GM18909 (cell line): ENCODE data around the gene PROKR1.
A peak's percentile ranks its signal among the peaks of the same experiment; 100 is the strongest.
"Not testable (repeated sequence)": the region's sequence is repeated elsewhere in the genome, so short reads cannot be mapped to it uniquely, and the experiment has no call there.

ENCODE experiments used
- ATAC-seq: cut with Tn5 transposase; IDR thresholded peaks from one replicate; pipeline ENCODE4 v1.9.1; 2021; ENCODE audit warnings: mild to moderate bottlenecking; ENCODE audit not compliant: unreplicated experiment, poor library complexity

The PROKR1 gene

GRCh38 chr2:68653034-68653433 is 9.7 kb downstream of the PROKR1 start:
- ATAC-seq, result no peak

GRCh38 chr2:68653538-68653982 is 10.2 kb downstream of the PROKR1 start:
- peak; percentile 94 for ATAC-seq

- ATAC-seq, result no peak
Measured at GRCh38 chr2:68658266-68658665, 14.9 kb downstream of the PROKR1 start.

GRCh38 chr2:68659081-68659480 is 15.7 kb downstream of the PROKR1 start:
- no peak for ATAC-seq

GRCh38 chr2:68660658-68661057 is 17.3 kb downstream of the PROKR1 start:
- no peak for ATAC-seq

- no peak for ATAC-seq
Measured at GRCh38 chr2:68662466-68662865, 19.1 kb downstream of the PROKR1 start.

GRCh38 chr2:68663371-68664156 is 20.2 kb downstream of the PROKR1 start:
- ATAC-seq, result no peak

- ATAC-seq, result no peak
Measured at GRCh38 chr2:68667371-68667770, 24.0 kb downstream of the PROKR1 start.

GRCh38 chr2:68669651-68670050 is 26.3 kb downstream of the PROKR1 start:
- no peak for ATAC-seq

- no peak for ATAC-seq
Measured at GRCh38 chr2:68671961-68672360, 28.6 kb downstream of the PROKR1 start.

- ATAC-seq, result no peak
Measured at GRCh38 chr2:68673631-68674030, 30.3 kb downstream of the PROKR1 start.

- no peak for ATAC-seq
Measured at GRCh38 chr2:68675470-68675869, 32.1 kb downstream of the PROKR1 start.

GRCh38 chr2:68677837-68678236 is 34.5 kb downstream of the PROKR1 start:
- not testable (repeated sequence) for ATAC-seq

- ATAC-seq, result not testable (repeated sequence)
Measured at GRCh38 chr2:68679166-68679916, 36.0 kb downstream of the PROKR1 start.

- ATAC-seq, result not testable (repeated sequence)
Measured at GRCh38 chr2:68679917-68680267, 36.5 kb downstream of the PROKR1 start.

- ATAC-seq, result no peak
Measured at GRCh38 chr2:68684197-68684596, 40.8 kb downstream of the PROKR1 start.

GRCh38 chr2:68686178-68686577 is 42.8 kb downstream of the PROKR1 start:
- ATAC-seq, result no peak

- ATAC-seq, result no peak
Measured at GRCh38 chr2:68687018-68687417, 43.6 kb downstream of the PROKR1 start.

- peak; percentile 91 for ATAC-seq
Measured at GRCh38 chr2:68689553-68690537, 46.5 kb downstream of the PROKR1 start.

- ATAC-seq, result no peak
Measured at GRCh38 chr2:68690851-68691250, 47.5 kb downstream of the PROKR1 start.
